CD8-positive, alpha-beta memory T cell (primary cell): ENCODE measurements around the gene HES2. TPM values are rescaled to one million over a fixed set of nuclear protein-coding genes. Genes with fewer than 3 reads are reported as not detected.
A peak's percentile ranks its signal among the peaks of the same experiment; 100 is the strongest.
"Not testable (repeated sequence)": the region's sequence is repeated elsewhere in the genome, so short reads cannot be mapped to it uniquely, and the experiment has no call there.

Experiments
- CTCF ChIA-PET: fragments of 350-600 bp; sonication (Branson Sonifier 250); formaldehyde crosslinking; loops from one replicate; lab custom pipeline; 2021; ENCODE audit warnings: antibody characterized with exemption; lab: Charles Lee
- POLR2A ChIA-PET: fragments of 350-600 bp; sonication (Branson Sonifier 250); formaldehyde crosslinking; loops from one replicate; lab custom pipeline; 2021; ENCODE audit warnings: antibody characterized with exemption; lab: Charles Lee
- DNase-seq, 5 donors: peaks; one replicate each; pipeline versions ENCODE4 v3.0.0 to v3.0.0-alpha.2; 2020 to 2022; ENCODE audit warnings: mixed read lengths in 1 of 5
- H3K27ac ChIP-seq: one replicate; pipeline ENCODE4 v1.7.0; 2013; ENCODE audit warnings: low read depth, mild to moderate bottlenecking, low read length, moderate library complexity
- H3K27me3 ChIP-seq: 2 replicates; pipeline ENCODE4 v1.7.0; 2013; ENCODE audit warnings: low read length, mild to moderate bottlenecking; ENCODE audit not compliant: insufficient read depth, poor library complexity, severe bottlenecking
- H3K36me3 ChIP-seq: 2 replicates; pipeline ENCODE4 v1.7.0; 2013; ENCODE audit warnings: mild to moderate bottlenecking, low read length, moderate library complexity; ENCODE audit not compliant: insufficient read depth
- H3K4me1 ChIP-seq: 2 replicates; pipeline ENCODE4 v1.7.0; 2013; ENCODE audit warnings: mild to moderate bottlenecking, low read length, moderate library complexity; ENCODE audit not compliant: insufficient read depth
- H3K4me3 ChIP-seq: 2 replicates; pipeline ENCODE4 v1.7.0; 2013; ENCODE audit warnings: mild to moderate bottlenecking, low read length
- H3K9me3 ChIP-seq: 2 replicates; pipeline ENCODE4 v1.7.0; 2013; ENCODE audit warnings: mild to moderate bottlenecking, low read length
- H3K27ac Mint-ChIP-seq, 8 donors: one replicate each; pipeline ENCODE4 v1.8.0; 2020 to 2021; ENCODE audit warnings: mixed read lengths in 8 of 8, mild to moderate bottlenecking in 6 of 8, inconsistent platforms in 3 of 8, moderate library complexity in 3 of 8
- H3K27me3 Mint-ChIP-seq, 2 donors: one replicate each; pipeline ENCODE4 v1.8.0; 2020 to 2021; ENCODE audit warnings: mixed read lengths in 2 of 2, mild to moderate bottlenecking in 1 of 2, moderate library complexity in 1 of 2
- H3K36me3 Mint-ChIP-seq, 3 donors: one replicate each; pipeline ENCODE4 v1.8.0; 2020 to 2021; ENCODE audit warnings: mixed read lengths in 3 of 3, inconsistent platforms in 1 of 3, mild to moderate bottlenecking in 1 of 3
- H3K4me1 Mint-ChIP-seq, 3 donors: one replicate each; pipeline ENCODE4 v1.8.0; 2020 to 2021; ENCODE audit warnings: mixed read lengths in 3 of 3, inconsistent platforms in 1 of 3, mild to moderate bottlenecking in 1 of 3
- H3K4me3 Mint-ChIP-seq, 7 donors: one replicate each; pipeline ENCODE4 v1.8.0; 2020 to 2021; ENCODE audit warnings: mixed read lengths in 7 of 7, mild to moderate bottlenecking in 6 of 7, moderate library complexity in 4 of 7, inconsistent platforms in 2 of 7
- H3K9me3 Mint-ChIP-seq, 5 donors: one replicate each; pipeline ENCODE4 v1.8.0; 2020 to 2022; ENCODE audit warnings: mixed read lengths in 5 of 5, mild to moderate bottlenecking in 3 of 5, moderate library complexity in 2 of 5, inconsistent platforms in 1 of 5
- polyA plus RNA-seq: library from polyadenylated mRNA; unstranded; fragments of 300-500 nt; fragmentation: Illumina TruSeq; gene quantifications from one replicate; pipeline ENCODE4 v1.2.3, GENCODE V29; 2021
- total RNA-seq, 2 experiments: library from RNA; stranded (reverse); gene quantifications; one replicate each; pipeline ENCODE4 v1.2.3, GENCODE V29; 2021

Gene HES2
- total and polyA plus RNA-seq, 3 experiments from 2014 or later: 0.18 to 0.35 TPM; not detected in 1

GRCh38 chr1:6438047-6438525 is 18.4 kb upstream of the HES2 start:
- Mint-ChIP-seq H3K27me3 (peaks cover 22 to 32% of the 10 kb centered on the region in 2 donors), H3K27ac (no peak overlapping the region), H3K36me3 (no peaks in the 10 kb centered on the region), H3K4me1 (peaks cover 10% of the 10 kb centered on the region in 3 donors), H3K9me3 (no peaks in the 10 kb centered on the region), H3K4me3 (peak overlapping the region in 3 of 7 donors; percentile 37 to 45 (median 41))
- Histone ChIP-seq H3K9me3 (no peaks in the 10 kb centered on the region), H3K36me3 (no peaks in the 10 kb centered on the region), H3K27ac (no peak overlapping the region), H3K4me3 (no peak overlapping the region), H3K27me3 (peaks cover 5% of the 10 kb centered on the region), H3K4me1 (no peaks in the 10 kb centered on the region)
- ChIA-PET CTCF (interaction anchor here (0.6 to 10.6 kb wide), 23 partner anchors 9 to 200 kb away, joined by 3 to 92 read pairs (median 5); partner anchors contain the start of genes ACOT7, HES2, NOL9 and TAS1R1), POLR2A (no interaction called here)
- peak; percentile 55 to 78 (median 69) for DNase-seq

DNA sequence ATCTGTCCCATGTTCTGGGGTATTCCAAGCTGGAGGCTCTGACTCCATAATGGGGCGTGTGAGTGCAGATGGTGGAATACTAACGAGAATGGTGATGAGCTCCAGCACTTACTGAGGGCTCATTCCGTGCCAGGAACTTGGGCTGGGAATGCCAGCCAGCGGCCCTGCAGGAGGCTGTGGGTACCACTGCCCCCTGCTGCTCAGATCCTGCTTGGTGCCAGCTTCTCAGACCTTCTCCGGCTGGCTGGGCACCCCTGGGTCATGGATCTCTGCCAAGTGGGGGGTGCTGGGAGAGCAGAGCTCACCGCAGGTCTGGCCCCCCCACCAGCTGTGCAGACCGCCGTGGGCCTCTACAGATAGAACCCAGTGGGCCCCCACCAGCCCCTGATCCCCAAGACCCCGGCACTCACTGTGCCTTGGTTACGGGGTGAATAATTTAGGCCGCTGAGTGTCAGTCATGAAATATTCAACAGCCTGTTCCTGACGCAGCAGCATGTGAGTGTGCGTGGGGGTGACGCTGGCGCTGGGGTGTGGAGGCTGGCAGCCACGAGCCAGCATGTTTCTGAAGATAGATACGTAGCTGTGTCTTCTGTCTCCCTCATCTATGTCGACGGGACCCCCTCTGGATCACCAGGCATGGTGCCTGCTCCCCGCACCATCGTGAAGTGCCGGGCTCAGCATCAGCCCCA is 17.4 kb upstream of the HES2 start:
- DNase-seq, H3K9me3 ChIP-seq, H3K27ac ChIP-seq, H3K27ac Mint-ChIP-seq, H3K4me3 ChIP-seq, H3K4me3 Mint-ChIP-seq, H3K4me1 ChIP-seq, H3K36me3 ChIP-seq, H3K9me3 Mint-ChIP-seq, POLR2A ChIA-PET, H3K27me3 ChIP-seq, H3K36me3 Mint-ChIP-seq: not testable (repeated sequence)
- CTCF ChIA-PET: interaction anchor here (0.6 to 10.6 kb wide), 21 partner anchors 10 to 190 kb away, joined by 3 to 92 read pairs (median 6); partner anchors contain the start of genes ACOT7, HES2, NOL9 and TAS1R1
- Mint-ChIP-seq H3K27me3 (peaks cover 22 to 32% of the 10 kb centered on the region in 2 donors), H3K4me1 (peaks cover 10% of the 10 kb centered on the region in 3 donors)

DNA sequence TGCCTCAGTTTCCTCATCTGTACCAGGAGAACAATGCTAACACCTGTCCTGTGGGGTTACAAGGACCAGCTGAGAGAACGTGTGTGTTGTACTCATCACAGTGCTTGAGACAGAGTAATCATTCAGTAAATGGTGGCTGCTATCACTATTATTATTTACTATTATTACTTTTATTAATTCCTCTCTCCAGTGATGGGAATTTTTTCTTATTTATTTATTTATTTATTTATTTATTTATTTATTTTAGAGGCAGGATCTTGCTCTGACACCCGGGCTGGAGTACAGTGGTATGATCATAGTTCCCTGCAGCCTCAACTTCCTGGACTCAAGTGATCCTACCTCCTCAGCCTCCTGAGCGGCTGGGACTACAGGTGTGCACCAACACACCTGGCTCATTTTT is 16.6 kb upstream of the HES2 start:
- H3K36me3 Mint-ChIP-seq, H3K27ac Mint-ChIP-seq, H3K4me3 ChIP-seq, H3K4me1 ChIP-seq, DNase-seq, H3K27me3 ChIP-seq, H3K36me3 ChIP-seq, POLR2A ChIA-PET, H3K27ac ChIP-seq, H3K4me3 Mint-ChIP-seq, H3K9me3 ChIP-seq, H3K9me3 Mint-ChIP-seq: not testable (repeated sequence)
- H3K27me3 Mint-ChIP-seq: peaks cover 20 to 28% of the 10 kb centered on the region in 2 donors
- CTCF ChIA-PET: interaction anchor here (10.6 kb wide), 1 partner anchor 15 kb away, joined by 92 read pairs; the partner anchor contains the start of gene HES2
- H3K4me1 Mint-ChIP-seq: peaks cover 10% of the 10 kb centered on the region in 3 donors

DNA sequence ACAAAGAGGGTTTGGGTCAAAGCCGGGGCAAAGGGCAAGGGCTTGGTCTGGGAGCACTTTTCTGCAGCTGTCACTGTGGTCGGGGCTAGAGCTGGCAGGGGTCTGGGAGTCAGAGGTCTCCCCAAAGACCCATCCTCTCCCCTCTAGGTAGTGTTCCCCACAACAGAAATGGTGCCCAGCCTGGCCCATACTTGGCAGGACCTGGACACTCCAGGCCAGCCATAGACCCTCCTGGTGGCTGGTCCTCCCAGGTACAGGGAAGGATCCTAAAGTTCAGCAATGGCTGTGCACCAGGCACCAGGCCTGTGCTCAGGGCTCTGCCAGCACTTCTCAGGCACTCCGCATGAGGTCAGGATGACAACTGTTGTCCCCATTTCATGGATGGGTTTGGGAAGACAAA is 15.8 kb upstream of the HES2 start:
- Mint-ChIP-seq H3K4me3 (no peak overlapping the region), H3K36me3 (no peaks in the 10 kb centered on the region), H3K4me1 (peaks cover 7 to 10% (median 10%) of the 10 kb centered on the region in 3 donors), H3K27ac (no peak overlapping the region), H3K27me3 (peaks cover 15 to 24% of the 10 kb centered on the region in 2 donors), H3K9me3 (no peaks in the 10 kb centered on the region)
- H3K27ac ChIP-seq: no peak overlapping the region
- no peaks in the 10 kb centered on the region for H3K36me3 ChIP-seq
- DNase-seq: no peak
- ChIA-PET POLR2A (no interaction called here), CTCF (interaction anchor here (10.6 kb wide), 1 partner anchor 15 kb away, joined by 92 read pairs; the partner anchor contains the start of gene HES2)
- no peak overlapping the region for H3K4me3 ChIP-seq
- H3K27me3 ChIP-seq: peaks cover 5% of the 10 kb centered on the region
- no peaks in the 10 kb centered on the region for H3K9me3 ChIP-seq
- no peaks in the 10 kb centered on the region for H3K4me1 ChIP-seq

GRCh38 chr1:6435129-6435528 is 15.4 kb upstream of the HES2 start:
- H3K36me3 Mint-ChIP-seq: no peaks in the 10 kb centered on the region
- peaks cover 7 to 10% (median 10%) of the 10 kb centered on the region in 3 donors for H3K4me1 Mint-ChIP-seq
- H3K4me3 ChIP-seq: no peak overlapping the region
- no peak overlapping the region for H3K4me3 Mint-ChIP-seq
- ChIA-PET POLR2A (no interaction called here), CTCF (interaction anchor here (10.6 kb wide), 1 partner anchor 14 kb away, joined by 92 read pairs; the partner anchor contains the start of gene HES2)
- peaks cover 15 to 28% of the 10 kb centered on the region in 2 donors for H3K27me3 Mint-ChIP-seq
- H3K9me3 Mint-ChIP-seq: no peaks in the 10 kb centered on the region
- H3K36me3 ChIP-seq: no peaks in the 10 kb centered on the region
- H3K27ac Mint-ChIP-seq: no peak overlapping the region
- H3K27me3 ChIP-seq: peaks cover 5% of the 10 kb centered on the region
- no peaks in the 10 kb centered on the region for H3K4me1 ChIP-seq
- H3K27ac ChIP-seq: no peak overlapping the region
- no peaks in the 10 kb centered on the region for H3K9me3 ChIP-seq
- DNase-seq: no peak

- H3K36me3 Mint-ChIP-seq: no peaks in the 10 kb centered on the region
- ChIA-PET CTCF (interaction anchor here (0.7 to 10.6 kb wide), 3 partner anchors 13 to 223 kb away, joined by 3 to 92 read pairs (median 3); partner anchors contain the start of gene HES2), POLR2A (no interaction called here)
- Histone ChIP-seq H3K36me3 (no peaks in the 10 kb centered on the region), H3K27ac (no peak overlapping the region), H3K27me3 (peaks cover 5% of the 10 kb centered on the region), H3K9me3 (no peaks in the 10 kb centered on the region), H3K4me3 (no peak overlapping the region), H3K4me1 (no peaks in the 10 kb centered on the region)
- DNase-seq: no peak
- H3K4me3 Mint-ChIP-seq: no peak overlapping the region
- no peak overlapping the region for H3K27ac Mint-ChIP-seq
- H3K9me3 Mint-ChIP-seq: no peaks in the 10 kb centered on the region
- peaks cover 3 to 5% (median 4%) of the 10 kb centered on the region in 3 donors for H3K4me1 Mint-ChIP-seq
- H3K27me3 Mint-ChIP-seq: peaks cover 9 to 26% of the 10 kb centered on the region in 2 donors
Observed at GRCh38 chr1:6434186-6434585, 14.5 kb upstream of the HES2 start.

GRCh38 chr1:6431645-6432579 is 12.2 kb upstream of the HES2 start:
- H3K27me3 Mint-ChIP-seq: peaks cover 3 to 21% of the 10 kb centered on the region in 2 donors
- ChIA-PET CTCF (interaction anchor here (0.9 to 1.2 kb wide), 3 partner anchors 9 to 12 kb away, joined by 3 to 5 read pairs (median 4); partner anchors contain the start of gene HES2), POLR2A (interaction anchor here (0.6 kb wide), 1 partner anchor 32 kb away, joined by 3 read pairs; no protein-coding TSS in a partner anchor)
- not testable (repeated sequence) for H3K27ac ChIP-seq, H3K4me3 ChIP-seq, DNase-seq, H3K4me1 ChIP-seq, H3K4me1 Mint-ChIP-seq, H3K9me3 ChIP-seq, H3K27ac Mint-ChIP-seq, H3K9me3 Mint-ChIP-seq, H3K4me3 Mint-ChIP-seq, H3K27me3 ChIP-seq, H3K36me3 ChIP-seq, H3K36me3 Mint-ChIP-seq
